Loucy (cell line): ENCODE results near the gene KRTAP10-4.

Experiments used
- EZH2phosphoT487 ChIP-seq: fragments of 200-600 bp; IDR thresholded peaks from 2 replicates; pipeline ENCODE4 v1.6.1; 2018; ENCODE audit warnings: antibody characterized with exemption, mild to moderate bottlenecking, moderate library complexity, borderline replicate concordance
- TF ChIP-seq, protein P1 (sequence below): fragments of 200-600 bp; sonication (generic); conservative IDR thresholded peaks from 2 replicates; pipeline ENCODE4 v1.5.1; 2014; ENCODE audit warnings: mild to moderate bottlenecking, antibody characterized with exemption, low read length

DNA sequence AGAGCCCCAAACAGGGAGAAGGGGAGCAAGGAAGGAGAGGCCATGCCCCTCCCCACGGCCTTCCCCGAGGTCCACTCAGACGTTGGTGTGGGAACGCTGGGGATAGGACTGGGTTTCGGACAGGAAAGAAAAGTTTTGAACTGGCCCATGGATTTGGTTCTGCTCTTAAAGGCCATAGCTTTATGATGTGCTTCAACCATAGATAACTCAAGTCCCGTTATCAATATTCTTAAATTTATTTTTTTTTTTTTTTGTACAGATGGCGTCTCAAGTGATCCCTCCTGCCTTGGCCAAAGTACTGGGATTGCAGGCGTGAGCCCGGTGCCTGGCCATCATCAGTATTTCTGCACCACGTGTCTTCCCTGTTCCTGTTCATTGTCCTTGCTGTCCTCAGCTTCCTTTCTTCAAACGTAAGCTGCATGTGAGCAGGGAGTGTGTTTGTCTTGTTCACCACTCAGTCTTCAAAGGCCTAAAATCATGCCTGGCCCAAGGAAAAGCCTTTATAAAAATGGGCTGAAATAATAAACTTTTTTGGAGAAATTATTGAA lies 32.7 kb upstream of the KRTAP10-4 start:
- TF ChIP-seq, protein P1, sequence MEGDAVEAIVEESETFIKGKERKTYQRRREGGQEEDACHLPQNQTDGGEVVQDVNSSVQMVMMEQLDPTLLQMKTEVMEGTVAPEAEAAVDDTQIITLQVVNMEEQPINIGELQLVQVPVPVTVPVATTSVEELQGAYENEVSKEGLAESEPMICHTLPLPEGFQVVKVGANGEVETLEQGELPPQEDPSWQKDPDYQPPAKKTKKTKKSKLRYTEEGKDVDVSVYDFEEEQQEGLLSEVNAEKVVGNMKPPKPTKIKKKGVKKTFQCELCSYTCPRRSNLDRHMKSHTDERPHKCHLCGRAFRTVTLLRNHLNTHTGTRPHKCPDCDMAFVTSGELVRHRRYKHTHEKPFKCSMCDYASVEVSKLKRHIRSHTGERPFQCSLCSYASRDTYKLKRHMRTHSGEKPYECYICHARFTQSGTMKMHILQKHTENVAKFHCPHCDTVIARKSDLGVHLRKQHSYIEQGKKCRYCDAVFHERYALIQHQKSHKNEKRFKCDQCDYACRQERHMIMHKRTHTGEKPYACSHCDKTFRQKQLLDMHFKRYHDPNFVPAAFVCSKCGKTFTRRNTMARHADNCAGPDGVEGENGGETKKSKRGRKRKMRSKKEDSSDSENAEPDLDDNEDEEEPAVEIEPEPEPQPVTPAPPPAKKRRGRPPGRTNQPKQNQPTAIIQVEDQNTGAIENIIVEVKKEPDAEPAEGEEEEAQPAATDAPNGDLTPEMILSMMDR, result no peak
- TF ChIP-seq EZH2phosphoT487, result no peak
